GM12874 (cell line): ENCODE results near the gene CDKN2AIPNL.

Experiments
- TF ChIP-seq, protein P1 (sequence below): IDR thresholded peaks from 2 replicates; pipeline ENCODE4 v1.5.1; 2011; ENCODE audit warnings: low read depth, mild to moderate bottlenecking, control low read depth, low read length, moderate library complexity; ENCODE audit not compliant: insufficient read depth

Gene CDKN2AIPNL

DNA sequence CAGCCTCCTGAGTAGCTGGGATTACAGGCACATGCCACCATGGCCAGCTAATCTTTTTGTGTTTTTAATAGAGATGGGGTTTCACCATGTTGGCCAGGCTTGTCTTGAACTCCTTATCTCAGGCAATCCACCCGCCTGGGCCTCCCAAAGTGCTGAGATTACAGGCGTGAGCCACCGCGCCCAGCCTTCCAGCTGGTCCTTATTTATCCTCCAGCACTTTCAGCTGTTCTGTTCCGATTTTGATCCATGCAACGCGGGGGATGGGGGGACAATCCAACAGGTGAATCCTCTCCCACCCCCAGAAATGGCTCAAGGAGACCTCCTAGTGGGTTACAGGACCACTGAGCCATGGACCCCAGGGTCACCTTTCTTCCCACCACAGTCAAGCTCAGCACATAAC is 14.7 kb upstream of the CDKN2AIPNL start:
- TF ChIP-seq, protein P1, sequence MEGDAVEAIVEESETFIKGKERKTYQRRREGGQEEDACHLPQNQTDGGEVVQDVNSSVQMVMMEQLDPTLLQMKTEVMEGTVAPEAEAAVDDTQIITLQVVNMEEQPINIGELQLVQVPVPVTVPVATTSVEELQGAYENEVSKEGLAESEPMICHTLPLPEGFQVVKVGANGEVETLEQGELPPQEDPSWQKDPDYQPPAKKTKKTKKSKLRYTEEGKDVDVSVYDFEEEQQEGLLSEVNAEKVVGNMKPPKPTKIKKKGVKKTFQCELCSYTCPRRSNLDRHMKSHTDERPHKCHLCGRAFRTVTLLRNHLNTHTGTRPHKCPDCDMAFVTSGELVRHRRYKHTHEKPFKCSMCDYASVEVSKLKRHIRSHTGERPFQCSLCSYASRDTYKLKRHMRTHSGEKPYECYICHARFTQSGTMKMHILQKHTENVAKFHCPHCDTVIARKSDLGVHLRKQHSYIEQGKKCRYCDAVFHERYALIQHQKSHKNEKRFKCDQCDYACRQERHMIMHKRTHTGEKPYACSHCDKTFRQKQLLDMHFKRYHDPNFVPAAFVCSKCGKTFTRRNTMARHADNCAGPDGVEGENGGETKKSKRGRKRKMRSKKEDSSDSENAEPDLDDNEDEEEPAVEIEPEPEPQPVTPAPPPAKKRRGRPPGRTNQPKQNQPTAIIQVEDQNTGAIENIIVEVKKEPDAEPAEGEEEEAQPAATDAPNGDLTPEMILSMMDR: no peak

DNA sequence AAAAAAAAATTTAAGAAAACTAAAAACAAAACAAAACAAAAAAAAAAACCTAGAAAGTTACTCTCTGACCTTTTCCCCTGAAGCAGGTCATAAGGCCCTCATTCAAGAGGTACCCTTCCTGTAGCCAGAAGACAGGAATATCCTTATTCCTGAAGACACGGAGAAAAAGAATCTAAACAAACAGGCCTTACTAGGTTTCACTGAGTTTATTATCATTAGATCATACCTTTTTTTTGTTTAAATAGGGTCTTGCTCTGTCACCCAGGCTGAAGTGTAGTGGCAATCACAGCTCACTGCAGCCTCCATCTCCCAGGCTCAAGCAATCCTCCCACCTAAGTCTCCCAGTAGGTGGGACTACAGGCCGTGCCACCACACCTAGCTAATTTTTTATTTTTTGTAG is 11.7 kb upstream of the CDKN2AIPNL start:
- TF ChIP-seq, protein P1: no peak

DNA sequence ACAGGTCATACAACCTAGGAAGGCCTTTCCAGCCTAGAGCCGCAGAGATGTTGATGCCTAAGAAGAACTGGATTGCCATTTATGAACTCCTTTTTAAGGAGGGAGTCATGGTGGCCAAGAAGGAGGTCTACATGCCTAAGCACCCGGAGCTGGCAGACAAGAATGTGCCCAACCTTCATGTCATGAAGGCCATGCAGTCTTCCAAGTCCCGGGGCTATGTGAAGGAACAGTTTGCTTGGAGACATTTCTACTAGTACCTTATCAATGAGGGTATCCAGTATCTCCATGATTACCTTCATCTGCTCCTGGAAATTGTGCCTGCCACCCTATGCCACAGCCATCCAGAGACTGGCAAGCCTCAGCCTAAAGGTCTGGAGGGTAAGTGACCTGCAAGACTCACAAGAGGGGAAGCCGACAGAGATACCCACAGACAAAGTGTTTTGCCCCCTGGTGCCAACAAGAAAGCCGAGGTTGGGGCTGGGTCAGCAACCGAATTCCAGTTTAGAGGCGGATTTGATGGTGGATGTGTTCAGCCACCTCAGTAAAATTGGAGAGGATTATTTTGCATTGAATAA is 11.2 kb upstream of the CDKN2AIPNL start:
- TF ChIP-seq, protein P1: no peak

DNA sequence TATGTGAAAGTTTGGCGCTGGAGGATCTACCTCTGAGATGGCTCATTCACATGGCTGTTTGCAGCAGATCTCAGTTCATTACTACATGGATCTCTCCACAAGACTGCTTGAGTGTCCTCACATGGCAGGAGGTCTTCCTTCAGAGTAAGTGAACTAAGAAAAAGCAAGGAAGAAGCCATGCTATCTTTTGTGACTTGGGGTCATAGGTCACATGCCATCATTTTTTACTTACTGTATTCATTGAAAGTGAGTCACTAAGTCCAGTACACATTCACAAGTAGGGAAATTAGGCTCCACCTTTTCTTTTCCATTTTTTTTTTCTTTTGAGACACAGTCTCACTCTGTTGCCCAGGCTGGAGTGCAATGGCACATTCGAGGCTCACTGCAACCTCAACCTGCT is 8.7 kb upstream of the CDKN2AIPNL start:
- TF ChIP-seq, protein P1: no peak

DNA sequence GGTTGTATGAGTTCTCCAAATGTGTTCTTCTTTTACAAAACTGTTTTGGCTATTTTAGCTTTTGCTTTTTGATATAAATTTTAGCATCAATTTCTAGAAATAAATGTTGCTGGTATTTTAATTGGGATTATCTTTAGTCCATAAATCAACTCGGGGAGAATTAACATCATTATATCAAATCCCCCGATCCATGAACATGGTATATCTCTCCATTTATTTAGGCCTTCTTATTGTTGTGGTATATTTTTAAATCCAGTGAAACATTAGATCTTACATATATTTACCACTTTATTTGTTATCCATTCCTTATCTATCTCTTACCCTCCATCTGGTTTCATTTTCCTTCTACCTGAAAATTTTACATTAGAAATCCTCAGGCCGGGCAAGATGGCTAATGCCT is 7.3 kb upstream of the CDKN2AIPNL start:
- TF ChIP-seq, protein P1: no peak

DNA sequence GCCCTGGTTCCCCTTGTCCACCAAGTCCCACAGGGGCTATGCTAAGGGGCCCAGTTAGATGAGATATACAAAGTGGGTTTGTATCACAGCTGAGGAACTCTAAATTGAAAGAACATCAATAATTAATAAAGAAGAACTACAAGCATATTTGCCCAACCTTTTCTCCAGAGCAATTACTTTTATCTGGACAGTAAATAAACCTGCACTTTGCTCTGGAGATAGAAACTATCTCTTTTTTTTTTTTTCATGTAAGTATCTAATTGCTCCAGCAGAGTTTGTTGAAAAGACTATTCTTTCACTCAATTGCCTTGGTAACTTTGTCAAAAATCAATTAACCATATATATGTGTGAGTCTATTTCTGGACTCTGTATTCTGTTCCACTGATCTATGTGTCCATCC is 6.0 kb upstream of the CDKN2AIPNL start:
- TF ChIP-seq, protein P1: no peak

DNA sequence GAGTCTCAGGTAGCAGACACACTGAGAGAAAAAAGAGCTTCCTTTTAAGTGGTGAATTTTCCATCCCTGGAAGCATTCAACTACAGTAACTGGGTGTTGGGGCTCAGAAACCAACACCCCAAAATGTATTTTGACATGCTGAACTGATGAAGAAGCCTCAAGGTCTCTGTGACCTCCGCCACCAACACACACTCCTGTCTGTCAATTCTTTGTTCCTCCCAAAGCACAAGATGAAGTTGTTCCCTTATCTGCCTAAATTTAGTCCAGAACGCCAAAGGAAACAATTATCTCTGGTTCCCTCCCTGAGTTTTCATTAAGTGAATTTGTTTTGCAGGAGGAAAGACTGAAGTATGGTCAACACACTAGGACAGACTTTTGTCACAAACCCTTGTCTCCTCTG is 1.4 kb upstream of the CDKN2AIPNL start:
- TF ChIP-seq, protein P1: no peak
